Endothelial cell of umbilical vein (primary cell): Measurements from ENCODE around the gene MOBP.

Experiments
- CTCF ChIP-seq, 2 donors: IDR thresholded peaks; 1 replicate in 1 of 2; 2 replicates in 1 of 2; pipeline ENCODE4 v1.5.1; 2011; ENCODE audit warnings: low read length in 2 of 2, mild to moderate bottlenecking in 2 of 2, moderate library complexity in 2 of 2, control low read depth in 1 of 2, inconsistent platforms in 1 of 2, low read depth in 1 of 2; ENCODE audit not compliant: insufficient read depth in 1 of 2; ENCODE audit errors: extremely low read depth in 1 of 2
- POLR2AphosphoS5 ChIP-seq: IDR thresholded peaks from 2 replicates; pipeline ENCODE4 v1.6.1; 2012; ENCODE audit warnings: low read depth, mild to moderate bottlenecking, control low read depth, low read length, moderate library complexity; ENCODE audit not compliant: insufficient read depth

GRCh38 chr3:39479701-39480414 is 12.4 kb downstream of the MOBP start:
- TF ChIP-seq POLR2AphosphoS5: no peak
- no peak for TF ChIP-seq CTCF (IDR thresholded peaks at IDR 0.05; ENCODE audit: extremely low read depth in 1 of 2, insufficient read depth in 1 of 2, low read depth in 1 of 2, low read length in 2 of 2)
